HPDE6-E6E7 (cell line): ENCODE data around the gene NDUFB8.

ENCODE experiments used
- DNase-seq: peaks from one replicate; pipeline ENCODE4 v3.0.0; 2011; ENCODE audit warnings: missing footprints; ENCODE audit errors: extremely low spot score

NDUFB8 gene

DNA sequence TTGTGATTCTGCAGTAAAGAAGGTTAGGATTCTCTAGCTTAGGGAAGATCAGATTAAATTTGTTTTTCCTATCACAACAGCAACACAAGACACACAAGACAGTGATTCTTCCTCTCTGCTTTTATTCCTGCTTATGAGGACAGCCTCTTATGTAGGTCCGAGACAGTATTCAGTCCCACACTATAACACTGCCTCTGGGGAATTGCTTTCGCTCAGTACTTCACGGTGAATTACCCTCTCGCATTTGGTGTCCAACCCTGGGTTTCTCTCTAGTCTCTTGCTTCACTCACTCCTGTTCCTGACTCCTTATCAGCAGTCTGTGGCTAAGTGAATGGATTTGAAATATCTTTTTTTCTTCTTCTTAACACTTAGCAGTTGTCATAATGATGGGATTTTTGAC lies 7.8 kb upstream of the NDUFB8 start:
- no peak for DNase-seq

DNA sequence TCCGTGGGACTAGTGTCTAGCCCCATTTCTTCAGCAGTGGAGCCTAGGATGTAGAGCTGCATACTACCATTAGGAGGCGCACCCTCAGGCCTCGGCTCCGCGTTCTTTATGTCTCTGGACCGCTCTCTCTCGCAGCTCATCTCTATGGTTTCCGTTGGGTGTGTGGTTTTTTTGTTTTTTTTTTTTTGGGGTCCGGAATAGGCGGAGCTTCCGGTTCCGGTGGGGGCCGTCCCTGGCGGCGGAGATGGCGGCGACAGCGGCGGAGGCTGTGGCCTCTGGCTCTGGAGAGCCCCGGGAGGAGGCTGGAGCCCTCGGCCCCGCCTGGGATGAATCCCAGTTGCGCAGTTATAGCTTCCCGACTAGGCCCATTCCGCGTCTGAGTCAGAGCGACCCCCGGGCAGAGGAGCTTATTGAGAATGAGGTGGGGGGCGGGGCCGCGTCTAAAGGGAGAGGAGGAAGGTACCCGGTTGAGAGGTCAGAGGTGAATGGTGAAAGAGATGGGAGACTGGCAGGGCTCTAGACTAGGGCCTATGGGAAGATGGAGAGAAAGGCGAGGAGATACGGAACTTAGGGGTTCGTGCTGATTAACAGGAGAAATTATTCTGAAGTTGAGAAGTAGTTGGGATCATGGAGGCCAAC lies 6.2 kb upstream of the NDUFB8 start, which contains the start of gene HIF1AN:
HIF1AN (plus strand) TSS at position 229 of the 639 bp plus-strand sequence; CDS start at position 245, 16 bp downstream.
- DNase-seq: peak; percentile 95

DNA sequence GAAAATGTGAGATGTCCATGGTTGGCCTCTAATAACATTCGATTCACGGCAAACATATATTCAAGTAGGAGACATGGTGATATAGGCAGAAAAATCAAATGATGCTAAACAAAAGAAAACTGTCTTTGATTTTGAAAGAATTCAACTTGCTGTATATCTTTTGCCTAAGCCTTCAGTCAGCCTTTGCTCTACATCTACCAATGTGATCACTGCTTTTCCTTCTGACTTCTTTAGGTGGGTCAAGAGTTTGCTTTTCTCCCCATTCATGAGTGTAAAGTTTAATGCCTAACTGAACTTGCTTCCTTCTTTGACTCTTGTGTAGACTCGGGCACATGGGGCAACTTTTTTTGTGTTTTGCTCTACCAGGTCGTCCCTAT lies 5.7 kb upstream of the NDUFB8 start:
- DNase-seq: no peak

DNA sequence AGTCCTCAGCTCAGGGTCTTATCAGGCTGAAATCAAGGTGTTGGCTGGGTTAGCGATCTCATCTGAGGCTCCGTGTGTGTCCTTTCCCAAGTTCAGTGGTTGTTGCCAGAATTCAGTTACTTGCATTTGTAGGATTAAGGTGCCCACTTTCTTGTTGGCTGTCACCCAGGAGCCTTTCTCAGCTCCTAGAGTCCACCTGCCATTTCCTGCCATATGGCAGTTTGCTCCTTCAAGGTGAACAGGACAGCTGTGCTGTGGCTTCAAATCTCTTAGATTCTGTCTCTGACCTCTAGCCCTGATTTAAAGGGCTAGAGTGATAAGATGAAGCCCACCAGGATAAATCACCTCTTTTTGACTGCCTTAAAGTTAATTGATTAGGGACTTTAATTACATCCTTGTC lies 5.1 kb upstream of the NDUFB8 start:
- no peak for DNase-seq

DNA sequence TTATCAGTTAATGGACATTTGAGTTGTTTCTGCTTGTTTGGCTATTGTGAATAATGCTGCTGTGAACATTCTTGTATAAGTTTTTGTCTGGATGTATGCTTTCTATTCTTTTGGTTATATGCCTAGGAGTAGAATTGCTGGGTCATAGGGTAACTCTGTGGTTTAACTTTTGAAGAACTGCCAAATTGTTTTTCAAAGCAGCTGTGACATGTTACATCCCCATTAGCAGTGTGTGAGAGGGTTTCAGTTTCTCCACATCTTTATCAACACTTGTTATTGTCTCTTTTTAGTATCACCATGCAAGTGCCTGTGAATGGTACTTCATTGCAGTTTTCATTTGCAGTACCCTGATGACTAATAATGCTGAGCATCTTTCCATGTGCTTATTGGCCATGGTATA lies 2.1 kb upstream of the NDUFB8 start:
- no peak for DNase-seq

DNA sequence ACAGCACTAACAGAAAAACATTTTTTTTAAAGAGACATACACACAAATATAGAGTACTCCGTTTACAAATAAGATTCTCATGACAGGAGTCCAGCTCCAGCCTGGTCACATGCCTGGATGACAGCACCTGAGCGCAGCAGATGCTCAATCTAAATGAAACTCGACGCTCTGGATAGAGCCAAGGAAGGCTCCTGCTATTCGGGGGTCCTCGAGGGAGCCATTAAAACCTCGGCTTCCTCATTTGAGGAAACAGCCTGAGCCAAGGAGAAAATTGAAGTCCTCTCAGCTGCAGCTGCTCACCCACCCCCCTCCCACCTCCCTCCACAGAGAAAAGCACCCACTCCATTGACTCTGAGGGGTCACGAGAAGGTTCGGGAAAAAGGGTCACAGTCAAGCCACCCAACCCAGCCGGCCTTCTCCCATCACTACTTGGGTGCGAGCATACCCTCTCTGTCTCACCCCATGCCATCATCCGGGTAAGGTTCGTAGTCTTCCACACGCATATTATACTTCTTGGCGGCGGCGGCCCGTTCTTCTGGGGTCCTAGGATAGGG lies 673 bp downstream of the NDUFB8 start:
- no peak for DNase-seq

DNA sequence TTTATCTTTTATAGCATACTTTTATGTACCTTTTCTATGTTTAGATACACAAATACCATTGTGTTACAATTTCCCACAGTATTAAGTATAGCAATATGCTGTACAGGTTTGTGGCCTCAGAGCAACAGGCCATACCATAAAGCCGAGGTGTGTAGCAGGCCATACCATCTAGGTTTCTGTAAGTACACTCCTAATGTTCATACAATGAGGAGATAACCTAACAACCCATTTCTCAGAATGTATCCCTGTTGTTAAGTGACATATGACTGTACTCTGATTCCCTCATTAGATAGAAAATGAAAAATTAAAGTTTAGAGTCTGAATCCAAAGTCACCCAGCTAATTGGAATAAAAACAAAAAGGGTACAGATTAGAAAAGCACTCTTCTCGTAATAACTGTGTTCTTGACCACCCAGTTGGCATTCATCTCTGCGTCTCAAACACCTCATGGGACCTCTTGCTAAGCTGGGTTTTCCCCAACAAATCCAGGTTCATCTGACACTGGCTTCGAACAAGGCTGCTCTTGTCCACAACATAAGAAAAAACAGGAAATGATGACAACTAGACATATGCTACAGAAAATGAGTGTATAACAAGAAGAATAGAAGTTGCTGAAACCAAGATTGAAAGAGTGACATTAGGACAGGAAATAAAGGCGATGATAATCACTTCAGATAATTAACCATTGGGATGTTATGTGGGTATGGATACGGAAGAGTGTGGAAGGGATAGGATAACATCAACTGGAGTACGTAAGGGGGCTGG lies 1.4 kb downstream of the NDUFB8 start:
- DNase-seq: no peak

DNA sequence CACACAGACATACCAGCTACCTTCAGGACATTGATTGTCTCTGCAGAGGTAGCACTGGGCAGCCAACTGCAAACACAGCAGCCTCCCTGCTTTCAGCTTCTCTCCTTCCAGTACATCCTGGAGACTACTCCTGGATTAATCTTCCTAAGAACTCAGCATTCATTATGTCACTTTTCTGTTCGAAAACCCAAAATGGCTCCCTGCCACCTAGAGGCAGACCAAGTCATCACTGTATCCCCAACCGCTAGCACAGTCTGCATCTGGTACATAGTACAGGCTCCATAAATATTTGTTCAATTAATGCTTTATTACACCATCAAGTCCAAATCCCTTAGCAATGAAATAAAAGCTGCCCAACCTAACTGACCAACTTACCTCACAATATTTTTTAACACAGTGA lies 5.0 kb downstream of the NDUFB8 start:
- DNase-seq: no peak

DNA sequence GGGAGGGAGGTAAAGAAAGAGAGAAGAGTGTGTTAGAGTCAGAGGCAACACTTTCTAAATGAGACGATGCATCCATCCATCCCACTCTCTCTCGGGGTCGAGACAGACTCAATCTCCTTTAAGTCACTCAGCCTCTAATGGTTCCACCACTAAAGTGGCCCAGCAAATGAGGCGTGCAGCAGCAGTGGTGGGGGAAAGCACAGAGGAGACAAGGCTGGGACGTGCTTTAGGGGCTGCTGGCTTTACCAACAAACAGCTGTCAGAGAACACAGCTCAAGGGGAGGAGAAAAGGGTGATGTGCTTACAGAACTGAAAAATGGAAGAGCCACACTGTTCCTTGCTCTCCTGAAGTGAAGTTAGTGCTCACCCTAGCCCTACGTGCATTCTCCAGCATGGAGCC lies 5.5 kb downstream of the NDUFB8 start:
- no peak for DNase-seq

DNA sequence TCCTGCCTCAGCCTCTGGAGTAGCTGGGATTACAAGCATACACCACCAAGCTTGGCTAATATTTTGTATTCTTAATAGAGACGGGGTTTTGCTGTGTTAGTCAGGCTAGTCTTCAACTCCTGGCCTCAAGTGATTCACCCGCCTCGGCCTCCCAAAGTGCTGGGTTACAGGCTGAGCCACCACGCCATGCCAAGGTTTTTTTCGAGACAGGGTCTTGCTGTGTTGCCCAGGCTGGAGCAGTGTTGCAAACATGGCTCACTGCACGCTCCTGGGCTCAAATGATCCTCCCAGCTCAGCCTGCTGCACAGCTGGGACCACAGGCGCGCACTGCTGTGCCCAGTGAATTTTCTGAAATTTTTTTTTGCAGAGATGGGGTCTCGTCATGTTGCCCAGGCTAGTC lies 6.7 kb downstream of the NDUFB8 start:
- no peak for DNase-seq

DNA sequence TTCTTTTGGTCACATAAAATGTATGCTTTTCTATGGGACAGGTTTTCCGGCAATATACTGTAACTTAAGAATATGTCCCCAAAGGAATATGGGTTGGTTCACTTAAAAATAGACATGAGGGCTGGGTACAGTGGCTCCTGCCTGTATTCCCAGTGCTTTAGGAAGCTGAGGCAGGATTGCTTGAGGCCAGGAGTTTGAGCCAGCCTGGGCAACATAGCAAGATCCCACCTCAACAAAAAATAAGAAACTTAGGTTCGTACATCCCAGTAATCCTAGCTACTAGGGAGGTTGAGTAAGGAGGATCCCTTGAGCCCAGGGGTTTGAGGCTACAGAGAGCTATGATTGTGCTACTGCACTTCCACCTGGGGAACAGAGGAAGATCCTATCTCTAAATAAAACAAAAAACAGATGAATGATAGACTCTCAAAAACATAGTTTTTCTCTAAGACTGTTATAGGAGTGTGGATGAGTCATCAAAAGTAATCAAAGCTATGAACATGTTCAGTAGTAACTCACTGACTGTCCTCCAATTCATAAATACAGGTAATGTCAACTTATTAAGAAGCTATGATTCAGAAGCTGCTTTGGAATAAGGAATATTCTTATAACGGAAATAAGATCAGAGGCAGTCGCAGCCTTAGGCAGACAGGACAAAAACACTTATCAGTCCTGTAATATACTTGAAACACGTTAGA lies 7.4 kb downstream of the NDUFB8 start:
- DNase-seq: no peak

DNA sequence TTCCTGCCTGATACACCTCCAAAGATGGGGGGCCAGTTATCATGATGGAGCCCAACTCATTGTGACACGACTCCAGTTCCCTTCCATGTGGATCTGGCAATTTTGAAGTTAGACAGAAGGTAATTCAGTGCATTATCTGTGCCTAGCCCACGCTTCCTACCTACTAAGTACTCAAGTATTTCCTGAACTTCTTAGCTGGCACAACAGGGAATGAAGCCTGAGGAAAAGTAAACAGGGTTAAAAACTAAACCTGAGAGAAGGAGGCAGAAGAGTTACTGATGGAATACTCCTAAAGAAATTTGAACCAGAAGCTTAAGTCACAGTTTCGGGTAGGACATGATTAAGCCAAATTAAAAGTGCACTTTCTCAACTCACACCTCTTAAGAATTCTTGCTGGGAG lies 8.9 kb downstream of the NDUFB8 start:
- no peak for DNase-seq

DNA sequence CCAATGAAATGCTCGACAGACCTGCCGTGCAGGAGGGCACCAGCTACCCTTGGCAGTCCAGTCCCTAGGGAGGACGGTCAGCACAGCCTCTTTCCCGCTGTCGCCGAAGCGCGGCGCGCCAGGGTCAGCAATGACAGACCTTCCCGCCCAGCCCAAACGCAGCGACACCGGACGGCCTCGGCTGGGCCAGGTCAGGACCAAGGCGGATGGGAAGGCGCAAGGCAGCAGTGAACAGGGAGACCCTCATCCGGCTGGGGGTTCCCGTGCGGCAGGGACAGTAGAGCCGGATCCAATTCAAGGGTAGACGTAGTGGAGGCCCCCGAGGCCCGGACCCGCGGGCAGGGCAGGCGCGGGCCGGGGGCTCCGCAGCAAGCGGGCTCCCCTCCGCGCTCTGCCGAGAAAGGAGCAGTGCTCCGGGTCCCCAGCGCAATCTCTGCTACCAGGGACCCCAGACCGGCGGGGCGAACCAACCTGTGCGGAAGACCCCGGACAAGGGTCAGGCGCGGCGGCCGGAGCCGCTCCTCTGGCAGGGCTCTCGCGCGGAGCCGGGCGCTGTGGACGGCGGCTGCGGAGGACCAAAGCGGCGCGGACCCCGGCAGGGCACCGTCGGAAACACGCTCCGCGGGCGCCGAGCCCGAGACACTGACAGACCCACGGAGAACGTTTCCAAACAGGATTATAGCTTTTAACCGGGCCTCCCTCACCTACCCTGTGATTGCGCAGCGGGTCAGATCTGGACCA lies 10.2 kb downstream of the NDUFB8 start, which contains the start of gene SEC31B:
SEC31B (minus strand) TSS at position 551 of the 741 bp plus-strand sequence. CDS start 2,909 bp downstream, outside the sequence.
- no peak for DNase-seq

DNA sequence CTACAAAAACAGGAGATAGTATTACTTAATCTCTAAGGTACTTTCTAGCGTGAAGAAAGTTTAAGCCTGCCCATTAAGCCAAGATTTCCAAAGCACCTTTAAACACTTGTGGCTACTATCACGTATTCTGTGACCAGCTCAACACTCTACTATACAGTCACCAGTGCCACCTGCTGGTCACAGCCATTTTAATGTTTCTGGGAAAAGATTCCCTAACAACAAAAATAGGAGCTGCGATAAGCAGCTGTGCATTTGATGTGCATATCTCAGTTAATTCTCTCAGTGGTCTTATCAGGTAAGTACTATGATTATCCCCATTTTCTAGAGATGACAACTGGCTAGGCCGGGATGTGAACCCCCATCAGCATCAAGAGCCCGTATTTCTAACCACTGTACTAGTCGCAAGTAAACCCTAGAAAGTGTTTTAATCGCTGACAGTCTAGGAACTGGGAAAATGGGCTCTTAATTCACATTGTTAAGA lies 10.9 kb downstream of the NDUFB8 start:
- no peak for DNase-seq

DNA sequence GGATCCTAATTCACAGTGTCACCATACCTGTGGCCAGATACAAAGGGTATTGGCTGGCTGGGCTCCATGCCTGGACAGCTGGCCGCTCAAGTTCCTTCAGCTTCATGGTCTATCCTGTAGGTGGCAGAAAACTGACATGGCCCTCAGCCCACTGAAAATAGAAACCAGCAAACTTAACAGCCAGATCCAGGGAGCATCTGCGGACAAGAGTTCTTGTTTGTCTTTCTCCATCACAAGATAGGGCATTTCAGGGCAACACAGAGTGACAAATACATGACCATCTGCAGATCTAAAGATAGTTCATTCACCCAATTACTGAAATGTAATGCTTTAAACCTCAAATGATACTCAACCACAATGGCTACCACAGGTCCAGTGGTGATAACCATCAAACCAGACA lies 12.8 kb downstream of the NDUFB8 start:
- DNase-seq: no peak

DNA sequence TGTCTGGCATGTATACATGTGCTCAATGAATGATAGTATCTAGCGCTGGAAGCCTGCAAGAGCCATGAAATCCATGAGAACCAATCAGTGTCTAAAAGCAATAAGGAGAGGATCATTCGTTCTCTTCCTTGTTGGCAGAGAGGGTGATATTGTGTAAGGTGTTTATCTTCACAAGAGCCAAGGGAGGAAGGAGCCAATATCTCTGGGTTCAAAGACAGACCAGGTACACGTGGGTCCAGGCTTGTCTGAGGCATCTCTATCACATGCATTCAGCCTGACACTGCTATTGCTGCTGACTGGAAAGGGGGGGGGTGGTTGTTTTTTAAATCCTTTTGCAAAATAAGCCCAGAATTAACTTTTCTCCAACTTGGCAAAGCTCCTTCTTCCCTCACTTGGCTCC lies 14.1 kb downstream of the NDUFB8 start:
- no peak for DNase-seq

DNA sequence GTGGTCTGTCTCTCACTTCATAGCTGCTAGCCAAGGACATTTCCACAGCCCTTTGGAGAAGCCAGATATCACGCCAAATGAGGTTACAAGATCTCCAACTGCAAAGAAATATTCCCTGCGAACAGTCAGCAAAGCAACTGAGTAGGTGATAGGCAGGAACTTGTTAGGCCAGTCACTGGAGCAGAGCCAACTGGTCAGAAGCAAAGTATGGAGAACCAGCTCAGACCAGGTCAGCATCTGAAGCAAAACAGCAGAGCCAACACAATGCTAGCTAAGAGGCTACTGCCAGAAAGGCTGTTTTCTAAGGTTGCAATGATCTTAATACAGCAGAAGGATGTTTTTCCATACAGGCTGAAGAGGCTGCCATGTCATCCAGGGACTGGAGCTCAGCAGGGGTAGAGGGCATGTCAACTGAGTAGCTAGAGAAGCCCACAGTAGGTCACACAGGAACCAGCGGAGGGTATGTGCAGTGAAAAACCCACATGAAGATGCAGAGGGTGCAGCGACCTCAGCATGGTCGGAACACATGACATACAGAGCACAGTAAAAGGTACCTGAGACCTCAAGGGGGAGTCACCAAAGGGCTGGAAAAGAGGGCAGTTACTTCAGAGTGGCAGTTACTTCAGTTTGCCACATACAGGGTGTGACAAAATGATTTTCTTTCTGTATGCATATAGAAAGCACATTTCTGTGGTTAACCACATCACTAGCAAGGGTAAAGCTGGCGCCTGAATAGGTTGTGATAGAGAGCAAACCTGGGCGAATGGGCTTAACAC lies 18.9 kb downstream of the NDUFB8 start:
- no peak for DNase-seq

DNA sequence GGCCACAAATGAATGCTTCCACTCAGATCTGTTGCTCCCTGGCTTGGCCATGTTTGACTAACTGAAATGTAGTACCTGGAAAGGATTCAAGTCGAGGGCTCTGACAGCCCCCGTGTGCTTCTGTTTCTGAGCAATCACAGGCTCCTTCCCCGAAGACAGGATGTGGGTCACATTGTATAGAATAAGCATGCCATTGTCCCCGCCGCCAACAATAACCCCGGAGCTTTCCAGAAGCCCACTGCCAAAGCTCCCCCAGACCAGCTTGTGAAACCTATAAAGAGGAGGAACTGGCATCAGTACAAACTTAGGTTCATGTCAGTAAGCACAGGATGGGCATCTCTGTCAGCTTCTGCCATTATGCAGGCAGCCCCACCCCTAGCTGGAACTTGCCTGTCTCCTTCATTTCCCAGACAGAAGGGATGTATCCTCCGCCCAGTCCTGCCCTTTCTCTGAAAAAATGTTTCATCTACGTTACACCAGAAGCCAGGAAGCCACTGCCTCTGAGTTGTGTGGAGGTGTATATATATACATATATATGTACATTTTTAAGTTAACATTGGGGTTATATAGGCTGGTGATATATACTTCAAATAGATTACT lies 20.3 kb downstream of the NDUFB8 start:
- no peak for DNase-seq

DNA sequence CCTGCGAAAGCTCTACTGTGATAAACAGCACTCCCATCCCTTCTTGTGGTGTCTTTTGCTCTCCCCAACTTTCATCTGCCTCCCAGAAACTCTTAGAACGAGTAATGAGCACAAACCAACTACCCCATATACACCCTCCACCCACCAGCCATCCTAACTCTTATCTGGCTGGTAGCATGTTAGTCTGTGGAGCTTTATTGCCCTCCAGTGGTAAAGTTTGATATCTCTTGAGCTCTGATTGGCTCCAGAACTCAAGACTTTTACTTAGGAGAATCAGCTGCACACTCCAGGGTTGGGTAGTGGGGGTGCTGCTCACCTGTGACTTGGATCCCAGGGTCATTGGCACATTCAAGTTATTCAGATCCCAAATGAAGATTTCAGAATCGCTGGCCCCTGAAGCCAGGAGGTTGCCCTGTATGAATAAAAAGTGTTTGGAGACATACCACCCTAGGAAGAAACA lies 20.9 kb downstream of the NDUFB8 start:
- peak; percentile 68 for DNase-seq

DNA sequence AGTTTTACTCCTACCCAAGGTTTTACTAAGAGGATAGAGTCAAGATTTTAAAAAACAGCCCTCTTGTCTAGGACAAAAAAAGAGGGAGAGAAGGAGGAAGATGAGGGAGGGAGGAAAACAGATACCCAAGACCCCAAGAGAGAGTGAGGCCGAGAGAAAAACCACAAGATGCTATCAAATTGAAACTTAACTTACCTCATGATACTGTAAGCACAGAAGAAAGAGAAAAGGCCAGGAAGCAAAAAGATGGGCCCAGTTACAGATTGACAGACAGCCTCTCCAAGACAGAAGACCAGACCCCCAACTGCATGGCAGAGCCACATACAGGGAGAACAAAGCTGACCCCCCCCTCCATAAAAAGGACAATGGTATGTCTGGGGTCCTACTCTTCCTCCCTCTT lies 21.4 kb downstream of the NDUFB8 start:
- no peak for DNase-seq
